Neural progenitor cell (in vitro differentiated cells): ENCODE results near the gene CPNE8.

ENCODE experiments used
- EZH2phosphoT487 ChIP-seq: fragments of 200-600 bp; sonication (generic); IDR thresholded peaks from 2 replicates; pipeline ENCODE4 v1.6.1; 2017; ENCODE audit warnings: antibody characterized with exemption
- TF ChIP-seq, protein P1 (sequence below): fragments of 200-600 bp; sonication (generic); IDR thresholded peaks from 2 replicates; pipeline ENCODE4 v1.5.1; 2017; ENCODE audit warnings: antibody characterized with exemption, mild to moderate bottlenecking

- TF ChIP-seq, protein P1, sequence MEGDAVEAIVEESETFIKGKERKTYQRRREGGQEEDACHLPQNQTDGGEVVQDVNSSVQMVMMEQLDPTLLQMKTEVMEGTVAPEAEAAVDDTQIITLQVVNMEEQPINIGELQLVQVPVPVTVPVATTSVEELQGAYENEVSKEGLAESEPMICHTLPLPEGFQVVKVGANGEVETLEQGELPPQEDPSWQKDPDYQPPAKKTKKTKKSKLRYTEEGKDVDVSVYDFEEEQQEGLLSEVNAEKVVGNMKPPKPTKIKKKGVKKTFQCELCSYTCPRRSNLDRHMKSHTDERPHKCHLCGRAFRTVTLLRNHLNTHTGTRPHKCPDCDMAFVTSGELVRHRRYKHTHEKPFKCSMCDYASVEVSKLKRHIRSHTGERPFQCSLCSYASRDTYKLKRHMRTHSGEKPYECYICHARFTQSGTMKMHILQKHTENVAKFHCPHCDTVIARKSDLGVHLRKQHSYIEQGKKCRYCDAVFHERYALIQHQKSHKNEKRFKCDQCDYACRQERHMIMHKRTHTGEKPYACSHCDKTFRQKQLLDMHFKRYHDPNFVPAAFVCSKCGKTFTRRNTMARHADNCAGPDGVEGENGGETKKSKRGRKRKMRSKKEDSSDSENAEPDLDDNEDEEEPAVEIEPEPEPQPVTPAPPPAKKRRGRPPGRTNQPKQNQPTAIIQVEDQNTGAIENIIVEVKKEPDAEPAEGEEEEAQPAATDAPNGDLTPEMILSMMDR = no peak
- no peak for TF ChIP-seq EZH2phosphoT487
These were observed 58.1 kb downstream of the CPNE8 start for GRCh38 chr12:38847247-38847646.
